SJSA1 (cell line): ENCODE results near the gene STX18. TPM values are rescaled to one million over a fixed set of nuclear protein-coding genes. Genes with fewer than 3 reads are reported as not detected.
"Not testable (repeated sequence)": the region's sequence is repeated elsewhere in the genome, so short reads cannot be mapped to it uniquely, and the experiment has no call there.

ENCODE experiments used
- DNase-seq, 2 experiments: peaks; one replicate each; pipeline ENCODE4 v3.0.0-alpha.2; 2015 to 2020; ENCODE audit warnings: low spot score in 2 of 2, low read depth in 1 of 2
- H3K27ac ChIP-seq: fragments of 250-450 bp; sonication (Bioruptor Pico); 2 replicates; pipeline ENCODE4 v1.5.1; 2020; ENCODE audit warnings: mild to moderate bottlenecking, moderate library complexity
- H3K27me3 ChIP-seq: fragments of 250-450 bp; sonication (Bioruptor Pico); replicated peaks from 2 replicates; pipeline ENCODE4 v1.5.1; 2020; ENCODE audit warnings: mild to moderate bottlenecking, moderate library complexity
- H3K36me3 ChIP-seq: fragments of 250-450 bp; sonication (Bioruptor Pico); 2 replicates; pipeline ENCODE4 v1.5.1; 2020; ENCODE audit warnings: mild to moderate bottlenecking
- H3K4me1 ChIP-seq: fragments of 250-450 bp; sonication (Bioruptor Pico); replicated peaks from 2 replicates; pipeline ENCODE4 v1.6.1; 2021; ENCODE audit warnings: mild to moderate bottlenecking
- H3K4me3 ChIP-seq: fragments of 250-450 bp; sonication (Bioruptor Pico); 2 replicates; pipeline ENCODE4 v1.5.1; 2020; ENCODE audit warnings: mild to moderate bottlenecking
- H3K9me3 ChIP-seq: fragments of 250-450 bp; sonication (Bioruptor Pico); replicated peaks from 2 replicates; pipeline ENCODE4 v1.5.1; 2020; ENCODE audit warnings: mild to moderate bottlenecking
- total RNA-seq: library from RNA; depleted of rRNA; stranded (reverse); fragments of >200 nt; shearing (Covaris generic); gene quantifications from 2 replicates; pipeline ENCODE4 v1.2.3, GENCODE V29; 2014

Gene STX18
- total RNA-seq, 1 experiment from 2014 or later = 42.5 TPM

- H3K36me3 ChIP-seq, H3K4me3 ChIP-seq, H3K27me3 ChIP-seq: not testable (repeated sequence)
Observed at GRCh38 chr4:4569861-4570260, 28.0 kb upstream of the STX18 start.

GRCh38 chr4:4568806-4569427, 27.1 kb upstream of the STX18 start:
- Histone ChIP-seq H3K27me3 (no peaks in the 10 kb centered on the region), H3K27ac (no peak overlapping the region), H3K9me3 (no peaks in the 10 kb centered on the region), H3K36me3 (no peaks in the 10 kb centered on the region), H3K4me1 (no peaks in the 10 kb centered on the region), H3K4me3 (no peak overlapping the region)
- DNase-seq = no peak

More at GRCh38 chr4:4569861-4570260, 28.0 kb upstream of the STX18 start:
- not testable (repeated sequence) for H3K4me1 ChIP-seq, H3K9me3 ChIP-seq, H3K27ac ChIP-seq, DNase-seq

- not testable (repeated sequence) for H3K4me1 ChIP-seq, H3K27me3 ChIP-seq, H3K4me3 ChIP-seq, DNase-seq, H3K36me3 ChIP-seq, H3K9me3 ChIP-seq, H3K27ac ChIP-seq
Observed at GRCh38 chr4:4566359-4566758, 24.5 kb upstream of the STX18 start.

- Histone ChIP-seq H3K9me3 (no peaks in the 10 kb centered on the region), H3K4me1 (peaks cover 11% of the 10 kb centered on the region), H3K27ac (no peak overlapping the region), H3K4me3 (no peak overlapping the region), H3K36me3 (no peaks in the 10 kb centered on the region), H3K27me3 (no peaks in the 10 kb centered on the region)
- DNase-seq = no peak
Observed at GRCh38 chr4:4564522-4564921, 22.7 kb upstream of the STX18 start.

- peaks cover 25% of the 10 kb centered on the region for H3K4me1 ChIP-seq
- no peak overlapping the region for H3K27ac ChIP-seq
- H3K27me3 ChIP-seq = no peaks in the 10 kb centered on the region
- no peaks in the 10 kb centered on the region for H3K9me3 ChIP-seq
- no peak overlapping the region for H3K4me3 ChIP-seq
- no peak for DNase-seq
- no peaks in the 10 kb centered on the region for H3K36me3 ChIP-seq
Observed at GRCh38 chr4:4560642-4561041, 18.8 kb upstream of the STX18 start.

- peaks cover 30% of the 10 kb centered on the region for H3K4me1 ChIP-seq
- H3K27me3 ChIP-seq = no peaks in the 10 kb centered on the region
- H3K9me3 ChIP-seq = no peaks in the 10 kb centered on the region
- no peak overlapping the region for H3K27ac ChIP-seq
- DNase-seq = no peak
- H3K36me3 ChIP-seq = no peaks in the 10 kb centered on the region
- H3K4me3 ChIP-seq = no peak overlapping the region
Observed at GRCh38 chr4:4560136-4560535, 18.3 kb upstream of the STX18 start.

GRCh38 chr4:4559596-4559995, 17.7 kb upstream of the STX18 start:
- no peaks in the 10 kb centered on the region for H3K27me3 ChIP-seq
- no peak overlapping the region for H3K4me3 ChIP-seq
- peaks cover 32% of the 10 kb centered on the region for H3K4me1 ChIP-seq
- no peak overlapping the region for H3K27ac ChIP-seq
- no peaks in the 10 kb centered on the region for H3K9me3 ChIP-seq
- no peaks in the 10 kb centered on the region for H3K36me3 ChIP-seq
- DNase-seq = no peak

- no peak for DNase-seq
- Histone ChIP-seq H3K4me3 (no peak overlapping the region), H3K27me3 (no peaks in the 10 kb centered on the region), H3K27ac (no peak overlapping the region), H3K4me1 (peaks cover 38% of the 10 kb centered on the region), H3K9me3 (no peaks in the 10 kb centered on the region), H3K36me3 (no peaks in the 10 kb centered on the region)
Observed at GRCh38 chr4:4558881-4559280, 17.0 kb upstream of the STX18 start.

- Histone ChIP-seq H3K4me3 (no peak overlapping the region), H3K27me3 (no peaks in the 10 kb centered on the region), H3K27ac (0 out of 2 replicates have a peak overlapping the region, but pooled peaks have one; percentile 38), H3K36me3 (no peaks in the 10 kb centered on the region), H3K4me1 (peaks cover 38% of the 10 kb centered on the region), H3K9me3 (no peaks in the 10 kb centered on the region)
- peak; percentile 47 to 62 for DNase-seq
Observed at GRCh38 chr4:4555916-4556315, 14.1 kb upstream of the STX18 start.

GRCh38 chr4:4554234-4554633, 12.4 kb upstream of the STX18 start:
- Histone ChIP-seq H3K4me1 (peaks cover 27% of the 10 kb centered on the region), H3K27me3 (no peaks in the 10 kb centered on the region), H3K4me3 (no peak overlapping the region), H3K27ac (no peak overlapping the region), H3K9me3 (no peaks in the 10 kb centered on the region), H3K36me3 (peaks cover 2% of the 10 kb centered on the region; the same call in 1 of the 2 replicates)
- DNase-seq = no peak

- H3K27me3 ChIP-seq, H3K36me3 ChIP-seq, H3K27ac ChIP-seq, DNase-seq, H3K9me3 ChIP-seq, H3K4me3 ChIP-seq: not testable (repeated sequence)
- peaks cover 29% of the 10 kb centered on the region for H3K4me1 ChIP-seq
Observed at GRCh38 chr4:4552042-4552441, 10.2 kb upstream of the STX18 start.

- not testable (repeated sequence) for DNase-seq, H3K9me3 ChIP-seq, H3K4me3 ChIP-seq, H3K36me3 ChIP-seq, H3K27ac ChIP-seq, H3K27me3 ChIP-seq
- H3K4me1 ChIP-seq = peaks cover 13% of the 10 kb centered on the region
Observed at GRCh38 chr4:4550161-4550560, 8.3 kb upstream of the STX18 start.

- H3K27ac ChIP-seq = no peak overlapping the region
- no peaks in the 10 kb centered on the region for H3K9me3 ChIP-seq
- no peaks in the 10 kb centered on the region for H3K27me3 ChIP-seq
- H3K4me3 ChIP-seq = no peak overlapping the region
- peaks cover 5% of the 10 kb centered on the region; the same call in 1 of the 2 replicates for H3K36me3 ChIP-seq
- peaks cover 11% of the 10 kb centered on the region for H3K4me1 ChIP-seq
- no peak for DNase-seq
Observed at GRCh38 chr4:4549534-4549933, 7.7 kb upstream of the STX18 start.

- no peak overlapping the region for H3K27ac ChIP-seq
- H3K27me3 ChIP-seq = no peaks in the 10 kb centered on the region
- DNase-seq = no peak
- H3K36me3 ChIP-seq = peaks cover 7% of the 10 kb centered on the region
- no peaks in the 10 kb centered on the region for H3K9me3 ChIP-seq
- peak overlapping the region; percentile 94 for H3K4me3 ChIP-seq
- H3K4me1 ChIP-seq = peaks cover 17% of the 10 kb centered on the region
Observed at GRCh38 chr4:4542774-4543485, 1.1 kb upstream of the STX18 start.
